ENCODE measurements around the gene CAPZB.

Gene CAPZB

GRCh38 chr1:19467199-19468187 is 17.8 kb downstream of the CAPZB start:
- peaks cover 54% of the 10 kb centered on the region for H3K36me3 ChIP-seq (ENCODE audit: control insufficient read depth, insufficient read depth, low read length)

DNA sequence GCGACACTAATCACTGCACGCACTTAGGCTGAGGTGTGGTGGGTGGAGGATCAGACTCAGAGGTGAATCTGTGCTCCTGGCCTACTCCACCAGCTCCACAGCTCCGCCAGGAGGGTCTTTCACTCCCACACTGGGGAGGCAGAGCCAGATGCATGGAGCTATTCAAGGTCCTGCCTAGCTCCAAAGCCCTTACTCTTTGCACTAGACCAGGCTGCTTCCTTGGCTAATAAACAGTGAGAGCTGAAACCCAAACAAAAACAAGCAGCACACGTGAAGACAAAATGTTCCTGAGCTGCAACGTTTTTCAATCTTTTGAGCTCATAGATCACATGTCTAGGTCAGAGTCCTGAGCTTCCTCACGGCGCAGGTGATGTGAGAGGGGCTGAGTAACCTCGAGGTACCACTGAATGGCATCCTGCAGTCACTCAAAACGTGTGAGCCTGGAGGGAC is 19.2 kb downstream of the CAPZB start:
- no peak overlapping the region for H3K4me3 ChIP-seq (ENCODE audit: extremely low read depth, insufficient read depth, low read length, poor library complexity, severe bottlenecking)
- no peaks in the 10 kb centered on the region for H3K9me3 ChIP-seq (ENCODE audit: control insufficient read depth, low read length)
- H3K36me3 ChIP-seq (ENCODE audit: control insufficient read depth, insufficient read depth, low read length) = peaks cover 45% of the 10 kb centered on the region
- H3K27ac ChIP-seq (ENCODE audit: low read depth, low read length, severe bottlenecking) = no peak overlapping the region
- WGBS, 2 experiments (ENCODE audit: insufficient coverage in 2 of 2) = 72 to 82% methylated on average over 6 to 9 of the region's 9 CpGs
- H3K4me1 ChIP-seq (ENCODE audit: control insufficient read depth, insufficient read depth, low read length, poor library complexity, severe bottlenecking) = peaks cover 40% of the 10 kb centered on the region

More at GRCh38 chr1:19467199-19468187, 17.8 kb downstream of the CAPZB start:
- peaks cover 34% of the 10 kb centered on the region for H3K4me1 ChIP-seq (ENCODE audit: control insufficient read depth, insufficient read depth, low read length, poor library complexity, severe bottlenecking)
- 74 to 87% methylated on average over 10 of the region's 14 CpGs for WGBS, 2 experiments (ENCODE audit: insufficient coverage in 2 of 2)
- no peaks in the 10 kb centered on the region for H3K9me3 ChIP-seq (ENCODE audit: control insufficient read depth, low read length)
- H3K4me3 ChIP-seq (ENCODE audit: extremely low read depth, insufficient read depth, low read length, poor library complexity, severe bottlenecking) = no peak overlapping the region
- peak overlapping the region; percentile 5 for H3K27ac ChIP-seq (ENCODE audit: low read depth, low read length, severe bottlenecking)

DNA sequence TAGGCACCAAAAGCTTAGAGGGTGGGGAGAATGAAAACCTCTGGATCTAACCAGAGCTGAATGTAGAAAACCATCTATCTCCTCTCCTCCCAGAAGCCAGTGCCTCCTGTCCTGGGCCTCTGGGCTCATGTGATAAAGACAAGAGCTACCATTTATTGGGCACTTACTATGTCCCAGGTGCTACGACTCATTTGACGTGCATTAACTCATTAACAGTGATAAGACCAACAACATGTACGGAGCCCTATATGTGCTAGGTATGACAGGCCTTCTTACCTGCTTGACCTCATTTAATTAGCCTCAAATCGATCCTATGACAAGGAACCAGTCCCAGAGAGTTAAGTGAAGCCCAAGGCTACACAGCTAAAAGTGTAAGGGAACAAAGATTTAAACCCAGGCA is 19.7 kb downstream of the CAPZB start:
- WGBS, 2 experiments (ENCODE audit: insufficient coverage in 2 of 2) = 93 to 96% methylated on average over 4 of the region's 4 CpGs
- no peak overlapping the region for H3K4me3 ChIP-seq (ENCODE audit: extremely low read depth, insufficient read depth, low read length, poor library complexity, severe bottlenecking)
- H3K9me3 ChIP-seq (ENCODE audit: control insufficient read depth, low read length) = no peaks in the 10 kb centered on the region
- H3K36me3 ChIP-seq (ENCODE audit: control insufficient read depth, insufficient read depth, low read length) = peaks cover 43% of the 10 kb centered on the region
- H3K27ac ChIP-seq (ENCODE audit: low read depth, low read length, severe bottlenecking) = no peak overlapping the region
- H3K4me1 ChIP-seq (ENCODE audit: control insufficient read depth, insufficient read depth, low read length, poor library complexity, severe bottlenecking) = peaks cover 42% of the 10 kb centered on the region

- no peaks in the 10 kb centered on the region for H3K9me3 ChIP-seq (ENCODE audit: control insufficient read depth, low read length)
- 94 to 100% methylated on average over 2 of the region's 2 CpGs for WGBS, 2 experiments (ENCODE audit: insufficient coverage in 2 of 2)
These were observed 20.2 kb downstream of the CAPZB start for GRCh38 chr1:19465123-19465522.

DNA sequence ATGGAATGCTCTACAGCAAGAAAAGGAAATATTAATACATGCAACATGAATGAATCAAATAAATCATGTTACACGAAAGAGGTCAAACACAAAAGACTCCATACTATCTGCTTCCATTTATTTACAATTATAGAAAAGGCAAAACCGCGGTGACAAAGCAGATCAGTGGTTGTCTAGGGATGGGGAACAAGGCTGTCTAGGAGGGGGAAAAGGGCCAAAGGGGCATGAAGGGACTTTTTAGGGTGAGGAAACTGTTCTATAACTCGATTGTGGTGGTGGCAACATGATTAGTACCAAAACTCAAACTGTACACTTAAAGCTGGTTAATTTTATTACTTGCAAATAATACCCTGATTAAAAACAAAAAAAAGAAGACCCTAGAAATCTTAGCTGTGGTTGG is 20.6 kb downstream of the CAPZB start:
- Histone ChIP-seq H3K36me3 (ENCODE audit: control insufficient read depth, insufficient read depth, low read length) (peaks cover 39% of the 10 kb centered on the region), H3K4me1 (ENCODE audit: control insufficient read depth, insufficient read depth, low read length, poor library complexity, severe bottlenecking) (peaks cover 37% of the 10 kb centered on the region), H3K9me3 (ENCODE audit: control insufficient read depth, low read length) (no peaks in the 10 kb centered on the region), H3K4me3 (ENCODE audit: extremely low read depth, insufficient read depth, low read length, poor library complexity, severe bottlenecking) (no peak overlapping the region), H3K27ac (ENCODE audit: low read depth, low read length, severe bottlenecking) (no peak overlapping the region)
- no CpG with 5 or more reads among the region's 4 CpGs for WGBS, 2 experiments (ENCODE audit: insufficient coverage in 2 of 2)

More at GRCh38 chr1:19465123-19465522, 20.2 kb downstream of the CAPZB start:
- Histone ChIP-seq H3K27ac (ENCODE audit: low read depth, low read length, severe bottlenecking) (no peak overlapping the region), H3K4me3 (ENCODE audit: extremely low read depth, insufficient read depth, low read length, poor library complexity, severe bottlenecking) (no peak overlapping the region), H3K4me1 (ENCODE audit: control insufficient read depth, insufficient read depth, low read length, poor library complexity, severe bottlenecking) (peaks cover 41% of the 10 kb centered on the region), H3K36me3 (ENCODE audit: control insufficient read depth, insufficient read depth, low read length) (peaks cover 40% of the 10 kb centered on the region)

- Histone ChIP-seq H3K36me3 (ENCODE audit: control insufficient read depth, insufficient read depth, low read length) (peaks cover 39% of the 10 kb centered on the region), H3K4me3 (ENCODE audit: extremely low read depth, insufficient read depth, low read length, poor library complexity, severe bottlenecking) (no peak overlapping the region), H3K9me3 (ENCODE audit: control insufficient read depth, low read length) (no peaks in the 10 kb centered on the region), H3K27ac (ENCODE audit: low read depth, low read length, severe bottlenecking) (no peak overlapping the region), H3K4me1 (ENCODE audit: control insufficient read depth, insufficient read depth, low read length, poor library complexity, severe bottlenecking) (peaks cover 25% of the 10 kb centered on the region)
These were observed 21.9 kb downstream of the CAPZB start for GRCh38 chr1:19463504-19463803.

- peaks cover 39% of the 10 kb centered on the region for H3K36me3 ChIP-seq (ENCODE audit: control insufficient read depth, insufficient read depth, low read length)
- H3K4me1 ChIP-seq (ENCODE audit: control insufficient read depth, insufficient read depth, low read length, poor library complexity, severe bottlenecking) = peaks cover 20% of the 10 kb centered on the region
- 87 to 100% methylated on average over 5 to 6 of the region's 10 CpGs for WGBS, 2 experiments (ENCODE audit: insufficient coverage in 2 of 2)
- no peak overlapping the region for H3K27ac ChIP-seq (ENCODE audit: low read depth, low read length, severe bottlenecking)
- H3K4me3 ChIP-seq (ENCODE audit: extremely low read depth, insufficient read depth, low read length, poor library complexity, severe bottlenecking) = no peak overlapping the region
- H3K9me3 ChIP-seq (ENCODE audit: control insufficient read depth, low read length) = no peaks in the 10 kb centered on the region
These were observed 22.4 kb downstream of the CAPZB start for GRCh38 chr1:19462781-19463503.

GRCh38 chr1:19461220-19461554 is 24.2 kb downstream of the CAPZB start:
- Histone ChIP-seq H3K4me3 (ENCODE audit: extremely low read depth, insufficient read depth, low read length, poor library complexity, severe bottlenecking) (no peak overlapping the region), H3K27ac (ENCODE audit: low read depth, low read length, severe bottlenecking) (no peak overlapping the region), H3K9me3 (ENCODE audit: control insufficient read depth, low read length) (no peaks in the 10 kb centered on the region), H3K36me3 (ENCODE audit: control insufficient read depth, insufficient read depth, low read length) (peaks cover 34% of the 10 kb centered on the region), H3K4me1 (ENCODE audit: control insufficient read depth, insufficient read depth, low read length, poor library complexity, severe bottlenecking) (peaks cover 19% of the 10 kb centered on the region)
- 54 to 57% methylated on average over 5 to 6 of the region's 6 CpGs for WGBS, 2 experiments (ENCODE audit: insufficient coverage in 2 of 2)

- Histone ChIP-seq H3K4me1 (ENCODE audit: control insufficient read depth, insufficient read depth, low read length, poor library complexity, severe bottlenecking) (peaks cover 21% of the 10 kb centered on the region), H3K4me3 (ENCODE audit: extremely low read depth, insufficient read depth, low read length, poor library complexity, severe bottlenecking) (no peak overlapping the region), H3K27ac (ENCODE audit: low read depth, low read length, severe bottlenecking) (no peak overlapping the region), H3K36me3 (ENCODE audit: control insufficient read depth, insufficient read depth, low read length) (peaks cover 29% of the 10 kb centered on the region), H3K9me3 (ENCODE audit: control insufficient read depth, low read length) (no peaks in the 10 kb centered on the region)
- WGBS, 2 experiments (ENCODE audit: insufficient coverage in 2 of 2) = 97 to 100% methylated on average over 3 to 5 of the region's 12 CpGs
These were observed 24.7 kb downstream of the CAPZB start for GRCh38 chr1:19460535-19461219.

DNA sequence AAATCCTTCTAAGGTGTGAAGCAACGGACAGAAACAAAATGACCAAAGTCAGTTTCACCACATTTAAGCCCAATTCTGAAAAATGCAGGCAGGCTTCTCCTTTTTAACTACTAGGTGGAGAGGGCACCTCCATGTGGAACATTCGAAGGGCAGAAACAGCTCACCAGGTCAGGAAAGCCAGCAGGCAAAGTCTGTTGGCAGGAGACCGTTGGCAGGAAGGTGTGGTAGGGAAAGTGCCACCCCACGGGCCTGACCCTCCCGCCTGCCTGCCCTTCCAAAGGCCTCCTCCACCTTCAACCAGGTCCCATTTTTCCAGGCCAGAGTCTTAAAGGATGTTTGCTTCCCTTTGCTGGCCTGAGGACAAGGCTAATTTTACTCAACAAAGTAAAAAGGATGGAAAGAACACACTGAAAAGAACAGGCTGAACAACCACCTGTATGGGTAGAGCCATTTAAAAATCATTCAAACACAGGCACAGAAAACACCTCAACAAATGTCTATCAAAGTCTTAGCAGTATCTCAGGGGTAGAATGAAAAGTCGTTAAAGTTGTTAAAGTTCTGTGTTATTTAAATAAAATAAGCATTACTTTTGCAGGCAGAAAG is 26.4 kb downstream of the CAPZB start:
- WGBS, 2 experiments (ENCODE audit: insufficient coverage in 2 of 2) = 87 to 100% methylated on average over 1 to 4 of the region's 6 CpGs
- H3K27ac ChIP-seq (ENCODE audit: low read depth, low read length, severe bottlenecking) = no peak overlapping the region
- peaks cover 16% of the 10 kb centered on the region for H3K36me3 ChIP-seq (ENCODE audit: control insufficient read depth, insufficient read depth, low read length)

More for the DNA sequence above, 26.4 kb downstream of the CAPZB start:
- peaks cover 37% of the 10 kb centered on the region for H3K4me1 ChIP-seq (ENCODE audit: control insufficient read depth, insufficient read depth, low read length, poor library complexity, severe bottlenecking)
- no peaks in the 10 kb centered on the region for H3K9me3 ChIP-seq (ENCODE audit: control insufficient read depth, low read length)
- no peak overlapping the region for H3K4me3 ChIP-seq (ENCODE audit: extremely low read depth, insufficient read depth, low read length, poor library complexity, severe bottlenecking)

Data from mesodermal cell (in vitro differentiated cells).